CMK (cell line): ENCODE measurements around the gene ALPL.
"Not testable (repeated sequence)": the region's sequence is repeated elsewhere in the genome, so short reads cannot be mapped to it uniquely, and the experiment has no call there.

Experiments
- DNase-seq: peaks from one replicate; pipeline ENCODE4 v3.0.0-alpha.2; 2010; ENCODE audit warnings: low read depth

Gene ALPL

GRCh38 chr1:21559788-21560567, 50.8 kb downstream of the ALPL start:
- no peak for DNase-seq

GRCh38 chr1:21560916-21561638, 51.9 kb downstream of the ALPL start:
- DNase-seq, result no peak

- no peak for DNase-seq
Measured at GRCh38 chr1:21562896-21563295, 53.7 kb downstream of the ALPL start.

GRCh38 chr1:21563971-21564370, 54.7 kb downstream of the ALPL start:
- DNase-seq, result no peak

GRCh38 chr1:21564521-21565095, 55.4 kb downstream of the ALPL start:
- DNase-seq, result no peak

GRCh38 chr1:21565285-21565684, 56.1 kb downstream of the ALPL start:
- no peak for DNase-seq

- not testable (repeated sequence) for DNase-seq
Measured at GRCh38 chr1:21566361-21566760, 57.1 kb downstream of the ALPL start.

GRCh38 chr1:21567241-21568005, 58.2 kb downstream of the ALPL start:
- no peak for DNase-seq

- DNase-seq, result no peak
Measured at GRCh38 chr1:21568006-21568746, 59.0 kb downstream of the ALPL start.

- DNase-seq, result no peak
Measured at GRCh38 chr1:21568809-21569385, 59.7 kb downstream of the ALPL start.

- no peak for DNase-seq
Measured at GRCh38 chr1:21569820-21570527, 60.8 kb downstream of the ALPL start.

GRCh38 chr1:21570528-21570875, 61.3 kb downstream of the ALPL start:
- no peak for DNase-seq

- DNase-seq, result no peak
Measured at GRCh38 chr1:21570885-21571284, 61.7 kb downstream of the ALPL start.

- no peak for DNase-seq
Measured at GRCh38 chr1:21572221-21572620, 63.0 kb downstream of the ALPL start.

- DNase-seq, result no peak
Measured at GRCh38 chr1:21572735-21573277, 63.6 kb downstream of the ALPL start.

- DNase-seq, result no peak
Measured at GRCh38 chr1:21573475-21573874, 64.3 kb downstream of the ALPL start.

- DNase-seq, result no peak
Measured at GRCh38 chr1:21573971-21574465, 64.8 kb downstream of the ALPL start.

- DNase-seq, result no peak
Measured at GRCh38 chr1:21574466-21575151, 65.4 kb downstream of the ALPL start.

GRCh38 chr1:21575351-21575942, 66.2 kb downstream of the ALPL start:
- DNase-seq, result no peak
